AG10803 (cell line): ENCODE results near the gene KCNAB1.

Experiments
- DNase-seq: peaks from one replicate; pipeline ENCODE4 v3.0.0; 2010; ENCODE audit warnings: low read depth
- H3K4me3 ChIP-seq: 2 replicates; pipeline ENCODE4 v1.5.1; 2011; ENCODE audit warnings: mild to moderate bottlenecking, low read length, control low read depth
- TF ChIP-seq, protein P1 (sequence below): conservative IDR thresholded peaks from 2 replicates; pipeline ENCODE4 v1.5.1; 2011; ENCODE audit warnings: mild to moderate bottlenecking, low read length, control low read depth, inconsistent platforms

KCNAB1 gene

DNA sequence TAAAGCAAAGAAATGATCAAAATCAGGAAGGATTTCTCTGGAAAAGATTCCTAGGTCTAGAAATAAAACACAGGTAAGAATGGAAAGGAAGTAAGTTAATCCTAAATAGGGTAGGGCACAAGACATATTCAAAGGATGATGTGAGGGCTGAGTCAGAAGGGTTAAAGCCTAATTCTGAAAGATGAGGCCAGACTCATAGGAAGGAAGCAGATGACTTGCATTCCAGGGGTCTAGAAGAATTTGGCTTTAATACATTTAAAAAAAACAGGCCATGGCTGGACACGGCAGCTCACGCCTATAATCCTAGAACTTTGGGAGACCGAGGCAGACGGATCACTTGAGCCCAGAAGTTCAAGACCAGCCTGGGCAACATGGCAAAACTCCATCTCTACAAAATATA lies 431.4 kb downstream of the KCNAB1 start:
- DNase-seq = peak; percentile 91
- TF ChIP-seq, protein P1, sequence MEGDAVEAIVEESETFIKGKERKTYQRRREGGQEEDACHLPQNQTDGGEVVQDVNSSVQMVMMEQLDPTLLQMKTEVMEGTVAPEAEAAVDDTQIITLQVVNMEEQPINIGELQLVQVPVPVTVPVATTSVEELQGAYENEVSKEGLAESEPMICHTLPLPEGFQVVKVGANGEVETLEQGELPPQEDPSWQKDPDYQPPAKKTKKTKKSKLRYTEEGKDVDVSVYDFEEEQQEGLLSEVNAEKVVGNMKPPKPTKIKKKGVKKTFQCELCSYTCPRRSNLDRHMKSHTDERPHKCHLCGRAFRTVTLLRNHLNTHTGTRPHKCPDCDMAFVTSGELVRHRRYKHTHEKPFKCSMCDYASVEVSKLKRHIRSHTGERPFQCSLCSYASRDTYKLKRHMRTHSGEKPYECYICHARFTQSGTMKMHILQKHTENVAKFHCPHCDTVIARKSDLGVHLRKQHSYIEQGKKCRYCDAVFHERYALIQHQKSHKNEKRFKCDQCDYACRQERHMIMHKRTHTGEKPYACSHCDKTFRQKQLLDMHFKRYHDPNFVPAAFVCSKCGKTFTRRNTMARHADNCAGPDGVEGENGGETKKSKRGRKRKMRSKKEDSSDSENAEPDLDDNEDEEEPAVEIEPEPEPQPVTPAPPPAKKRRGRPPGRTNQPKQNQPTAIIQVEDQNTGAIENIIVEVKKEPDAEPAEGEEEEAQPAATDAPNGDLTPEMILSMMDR = no peak
- peak overlapping the region; percentile 11 for H3K4me3 ChIP-seq

DNA sequence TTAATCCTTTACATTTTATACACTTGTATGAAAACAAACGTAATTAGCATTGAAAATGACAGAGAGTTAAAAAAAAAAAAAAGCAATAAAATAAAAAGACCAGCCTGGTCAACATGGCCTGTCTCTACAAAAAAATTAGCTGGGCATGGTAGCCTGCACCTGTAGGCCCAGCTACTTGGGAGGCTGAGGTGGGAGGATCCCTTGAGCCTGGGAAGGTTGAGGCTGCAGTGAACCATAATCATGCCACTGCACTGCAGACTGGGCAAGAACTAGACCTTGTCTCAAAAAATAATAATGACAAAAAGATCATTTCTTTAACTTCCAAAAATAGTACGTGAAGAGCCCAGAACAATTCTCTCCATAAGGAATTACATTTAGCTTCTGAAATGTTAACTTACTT lies 432.6 kb downstream of the KCNAB1 start:
- TF ChIP-seq, protein P1 = no peak
- peak overlapping the region; percentile 87 for H3K4me3 ChIP-seq
- no peak for DNase-seq

DNA sequence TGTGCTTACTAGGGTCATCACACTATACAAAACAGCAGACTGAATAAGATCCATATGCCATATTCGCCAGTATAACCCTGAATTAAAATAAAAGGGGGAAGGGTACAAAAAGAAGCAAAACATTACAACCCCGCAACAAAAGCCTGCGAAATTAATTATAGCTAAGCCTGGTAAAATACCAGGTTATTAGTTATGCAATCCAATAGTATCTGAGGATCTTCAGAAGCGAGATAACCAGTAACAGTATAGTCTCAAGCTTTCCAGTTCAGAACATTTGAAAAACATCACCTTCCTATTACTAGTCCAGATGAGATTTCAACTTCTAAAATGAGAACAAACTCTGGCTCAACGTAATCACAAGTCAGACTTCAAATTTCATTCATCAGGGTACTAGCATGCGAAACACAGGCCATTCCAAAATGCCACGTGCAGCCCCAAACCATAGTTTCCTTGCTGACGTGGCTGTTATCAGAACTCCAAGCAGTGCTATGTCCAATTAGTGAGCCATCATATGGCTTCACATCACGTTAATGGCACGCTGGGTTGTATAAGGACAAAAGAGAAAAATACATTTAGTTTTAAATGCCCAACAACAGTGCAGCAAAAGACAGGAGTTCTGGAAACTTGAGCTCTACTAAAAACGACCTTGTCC lies 433.5 kb downstream of the KCNAB1 start:
- peak; percentile 76 for DNase-seq
- peak overlapping the region; percentile 87 for H3K4me3 ChIP-seq
- TF ChIP-seq, protein P1 = no peak

DNA sequence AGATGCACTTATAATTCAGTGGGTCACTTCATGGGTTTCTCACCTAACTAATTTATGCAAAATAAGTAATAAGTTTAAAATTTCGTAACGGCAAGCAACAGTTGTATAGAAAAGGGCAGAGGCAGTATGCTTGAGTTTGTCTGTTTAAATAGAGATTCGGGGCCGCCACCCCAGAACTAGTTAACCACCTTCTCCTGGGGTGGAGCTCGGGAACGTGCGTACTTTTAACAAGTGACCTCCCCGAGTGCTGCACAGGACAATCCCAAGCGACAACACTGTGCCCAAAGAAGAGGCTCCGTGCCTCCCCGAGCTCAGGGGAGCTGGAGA lies 434.1 kb downstream of the KCNAB1 start:
- TF ChIP-seq, protein P1 = no peak
- peak; percentile 16 for DNase-seq
- H3K4me3 ChIP-seq = peak overlapping the region; percentile 87

DNA sequence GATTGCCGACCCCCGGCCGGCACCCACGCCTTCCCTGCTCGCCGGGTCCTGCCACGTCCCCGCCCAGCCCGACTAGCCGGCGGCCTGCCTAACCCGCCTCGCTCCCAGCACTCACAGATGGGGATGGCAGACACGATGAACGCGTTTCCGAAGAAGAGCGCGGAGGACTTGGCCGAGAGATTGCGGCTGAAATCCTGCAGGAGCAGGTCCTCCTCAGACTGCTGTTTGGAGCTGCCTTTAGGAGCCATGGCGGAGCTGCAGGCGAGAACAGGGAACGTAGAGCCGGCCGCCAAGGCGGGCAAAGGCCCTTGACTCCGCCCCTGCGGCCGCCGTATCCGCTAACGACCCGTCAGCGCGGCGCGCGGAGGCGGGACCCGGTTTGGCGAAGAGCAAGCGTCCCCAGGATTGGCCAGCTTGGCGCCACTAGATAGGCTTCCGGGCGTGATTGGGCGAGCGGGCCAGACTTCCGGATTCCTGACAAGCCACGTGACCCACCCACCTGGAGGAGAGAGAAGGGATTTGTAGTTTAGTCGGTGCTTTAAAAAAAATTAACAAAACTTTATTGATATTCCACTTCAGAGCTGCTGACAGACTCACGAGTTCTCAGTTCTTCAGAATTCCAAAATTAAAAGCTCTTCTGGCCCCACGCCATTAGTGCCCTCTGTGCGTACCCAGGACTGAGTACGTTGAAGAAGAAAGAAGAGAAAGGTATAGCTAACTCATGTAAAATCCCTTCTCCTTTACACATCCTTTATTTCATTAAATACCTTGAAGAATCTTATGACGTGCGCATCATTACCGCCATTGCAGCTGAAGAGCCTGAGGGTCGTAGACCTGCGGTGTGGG lies 434.7 kb downstream of the KCNAB1 start, which contains the start of gene SSR3:
TSS of gene SSR3 (minus strand) at position 276 of the 846 bp plus-strand sequence. CDS start at position 248, 28 bp downstream.
- TF ChIP-seq, protein P1 = peak; percentile 38
- H3K4me3 ChIP-seq = peak within 1 kb of the TSS; percentile 87
- DNase-seq = peak; percentile 100

DNA sequence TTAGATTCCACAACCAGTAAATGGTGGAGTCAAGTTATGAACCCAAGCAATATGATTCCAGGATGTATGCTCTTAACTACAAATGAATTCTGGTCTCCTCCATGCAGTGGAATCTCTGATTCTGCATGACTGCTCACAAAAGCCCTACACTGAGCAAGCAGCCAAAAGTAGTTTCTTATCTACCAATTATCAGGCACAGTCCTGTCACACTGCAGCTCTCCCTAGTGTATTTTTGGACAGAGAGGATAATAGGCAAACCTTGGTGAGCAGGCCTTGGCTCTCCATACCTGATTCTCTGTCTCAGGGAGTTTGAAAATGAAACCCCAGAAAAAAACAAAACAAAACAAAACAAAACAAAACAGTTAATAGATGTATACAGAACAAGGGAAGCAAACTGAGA lies 438.0 kb downstream of the KCNAB1 start:
- TF ChIP-seq, protein P1 = no peak
- DNase-seq = no peak

DNA sequence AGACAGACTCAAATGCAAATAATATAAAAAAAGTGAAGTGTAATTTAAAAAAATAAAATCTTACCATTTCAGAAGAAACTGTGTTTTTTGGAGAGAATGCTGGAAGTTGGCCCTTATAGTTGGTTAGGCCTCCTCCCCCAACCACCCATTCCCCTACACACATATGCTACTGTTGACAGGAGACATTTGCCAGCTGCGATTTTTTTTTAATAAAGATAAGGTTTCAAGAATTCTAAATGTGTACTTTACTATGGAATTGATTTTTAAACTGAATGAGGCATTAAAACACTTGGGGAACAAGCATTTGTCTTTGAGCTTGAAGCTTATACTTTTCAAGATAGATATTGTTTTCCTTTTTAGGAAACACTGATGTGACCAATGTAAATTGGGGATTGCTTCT lies 438.9 kb downstream of the KCNAB1 start:
- DNase-seq = no peak
- no peak overlapping the region for H3K4me3 ChIP-seq
- TF ChIP-seq, protein P1 = no peak

More for the DNA sequence above, 438.0 kb downstream of the KCNAB1 start:
- no peak overlapping the region for H3K4me3 ChIP-seq
